ENCODE results near the gene PNO1. TPM values are rescaled to one million over a fixed set of nuclear protein-coding genes. Genes with fewer than 3 reads are reported as not detected.

PNO1 gene
- total and polyA plus RNA-seq, 9 donors = 6.1 to 26.4 (median 12.7) TPM

DNA sequence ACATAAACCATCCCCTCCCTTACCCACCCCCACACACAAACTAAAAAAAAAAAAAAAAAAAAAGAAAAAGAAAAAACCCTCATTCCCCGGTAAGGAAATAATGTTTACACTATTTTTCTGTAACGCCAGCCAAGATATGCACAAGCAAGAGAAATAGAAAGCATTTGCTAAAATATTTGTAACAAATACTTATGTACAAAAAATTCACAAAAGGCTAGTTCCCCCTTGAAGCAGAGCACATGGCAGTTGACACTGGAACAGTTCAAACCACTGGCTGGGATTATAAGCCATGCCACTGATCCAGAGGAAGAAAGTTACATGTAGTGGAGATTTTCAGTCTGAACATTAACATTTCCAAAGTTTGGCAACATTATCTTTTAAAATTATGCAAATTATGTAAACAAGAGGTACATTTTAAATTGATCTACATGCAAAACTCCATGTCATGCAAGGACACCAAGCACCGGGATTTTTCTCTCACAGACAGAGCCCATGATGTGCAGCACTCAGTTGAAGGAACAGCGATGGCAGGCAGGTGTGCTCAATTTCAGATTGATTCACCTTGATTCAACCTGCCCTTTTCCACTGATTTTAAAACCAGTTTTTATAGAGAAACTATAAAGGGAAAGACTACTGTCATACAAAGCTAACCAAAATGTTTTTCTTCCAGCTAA lies 21.4 kb downstream of the PNO1 start:
- H3K27ac ChIP-seq = no peak overlapping the region
- no peaks in the 10 kb centered on the region for H3K36me3 ChIP-seq

DNA sequence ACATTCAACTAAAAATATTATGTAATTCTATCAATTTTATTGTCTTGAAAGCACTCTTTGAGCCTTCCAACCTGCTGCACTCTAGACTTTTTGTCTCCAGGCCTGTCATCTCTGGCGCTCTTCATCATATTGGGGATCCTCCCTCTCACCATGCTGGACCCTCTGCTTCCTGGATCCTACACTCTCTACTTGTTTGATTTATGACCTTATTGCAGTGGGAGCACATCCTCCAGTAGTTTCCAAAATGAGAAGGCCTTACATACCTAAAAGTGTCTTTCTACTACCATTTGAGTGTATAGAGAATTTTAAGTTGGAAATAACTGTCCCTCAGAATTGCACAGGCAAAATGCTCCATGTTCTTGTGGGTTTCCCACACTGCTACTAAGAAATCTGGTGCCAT lies 25.2 kb downstream of the PNO1 start:
- WGBS, 3 donors = 82 to 97% (median 93%) methylated on average over 1 of the region's 1 CpG
- H3K36me3 ChIP-seq = no peaks in the 10 kb centered on the region
- no peak overlapping the region for H3K4me3 ChIP-seq
- intact Hi-C loops (cut with DNase I) = no loop called here
- no peaks in the 10 kb centered on the region for H3K9me3 ChIP-seq
- DNase-seq = no peak
- H3K4me1 ChIP-seq (ENCODE audit: insufficient read depth) = peaks cover 5% of the 10 kb centered on the region
- H3K27me3 ChIP-seq = no peaks in the 10 kb centered on the region
- no peak overlapping the region for H3K27ac ChIP-seq
- TF ChIP-seq POLR2A (IDR thresholded peaks at IDR 0.05) (no peak), EP300 (IDR thresholded peaks at IDR 0.05) (no peak)
- TF ChIP-seq, protein P1, sequence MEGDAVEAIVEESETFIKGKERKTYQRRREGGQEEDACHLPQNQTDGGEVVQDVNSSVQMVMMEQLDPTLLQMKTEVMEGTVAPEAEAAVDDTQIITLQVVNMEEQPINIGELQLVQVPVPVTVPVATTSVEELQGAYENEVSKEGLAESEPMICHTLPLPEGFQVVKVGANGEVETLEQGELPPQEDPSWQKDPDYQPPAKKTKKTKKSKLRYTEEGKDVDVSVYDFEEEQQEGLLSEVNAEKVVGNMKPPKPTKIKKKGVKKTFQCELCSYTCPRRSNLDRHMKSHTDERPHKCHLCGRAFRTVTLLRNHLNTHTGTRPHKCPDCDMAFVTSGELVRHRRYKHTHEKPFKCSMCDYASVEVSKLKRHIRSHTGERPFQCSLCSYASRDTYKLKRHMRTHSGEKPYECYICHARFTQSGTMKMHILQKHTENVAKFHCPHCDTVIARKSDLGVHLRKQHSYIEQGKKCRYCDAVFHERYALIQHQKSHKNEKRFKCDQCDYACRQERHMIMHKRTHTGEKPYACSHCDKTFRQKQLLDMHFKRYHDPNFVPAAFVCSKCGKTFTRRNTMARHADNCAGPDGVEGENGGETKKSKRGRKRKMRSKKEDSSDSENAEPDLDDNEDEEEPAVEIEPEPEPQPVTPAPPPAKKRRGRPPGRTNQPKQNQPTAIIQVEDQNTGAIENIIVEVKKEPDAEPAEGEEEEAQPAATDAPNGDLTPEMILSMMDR (IDR thresholded peaks at IDR 0.05) = no peak

More for the DNA sequence above, 21.4 kb downstream of the PNO1 start:
- Histone ChIP-seq H3K4me3 (no peak overlapping the region), H3K9me3 (no peaks in the 10 kb centered on the region), H3K4me1 (ENCODE audit: insufficient read depth) (peaks cover 3% of the 10 kb centered on the region), H3K27me3 (no peaks in the 10 kb centered on the region)
- 10 to 33% (median 12%) methylated on average over 4 of the region's 4 CpGs for WGBS, 3 donors
- no peak for DNase-seq
- intact Hi-C loops (cut with DNase I) = no loop called here
- TF ChIP-seq, protein P1 (IDR thresholded peaks at IDR 0.05) = no peak
- TF ChIP-seq POLR2A (IDR thresholded peaks at IDR 0.05) (no peak), EP300 (IDR thresholded peaks at IDR 0.05) (no peak)

DNA sequence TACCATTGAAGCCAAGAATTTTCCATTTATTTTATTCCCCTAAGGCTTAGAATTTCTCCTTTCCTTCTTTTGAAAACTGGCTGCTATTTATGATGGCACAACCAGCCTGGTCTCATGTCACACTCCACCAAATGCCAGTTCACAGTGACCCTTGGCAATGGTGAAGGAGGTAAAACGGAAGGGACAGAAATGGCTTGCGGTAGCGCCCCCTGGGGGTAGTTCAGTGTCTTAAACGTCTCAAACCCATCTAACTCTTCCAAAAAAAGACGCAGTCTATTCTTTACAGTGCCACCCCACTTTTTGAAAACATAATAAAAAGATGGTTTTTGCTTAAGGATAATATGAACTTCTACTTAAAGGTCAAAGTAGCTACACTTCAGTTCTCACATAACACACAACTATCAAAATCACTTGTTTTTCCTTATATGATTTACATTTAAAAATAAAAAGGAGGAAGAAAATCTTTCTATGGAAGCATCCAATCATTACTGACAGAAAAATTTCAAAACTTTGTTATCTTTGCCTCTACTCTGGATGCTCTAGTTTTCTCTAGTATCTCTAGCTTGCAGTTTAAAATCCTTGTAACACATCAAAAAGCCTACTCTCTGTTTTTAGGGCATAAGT lies 28.0 kb downstream of the PNO1 start:
- Histone ChIP-seq H3K27ac (no peak overlapping the region), H3K27me3 (no peaks in the 10 kb centered on the region), H3K36me3 (no peaks in the 10 kb centered on the region), H3K4me1 (ENCODE audit: insufficient read depth) (peaks cover 3% of the 10 kb centered on the region), H3K4me3 (no peak overlapping the region), H3K9me3 (no peaks in the 10 kb centered on the region)
- DNase-seq = no peak
- intact Hi-C loops (cut with DNase I) = no loop called here
- TF ChIP-seq EP300 (IDR thresholded peaks at IDR 0.05) (no peak), POLR2A (IDR thresholded peaks at IDR 0.05) (no peak)
- TF ChIP-seq, protein P1 (IDR thresholded peaks at IDR 0.05) = no peak
- WGBS, 3 donors = 54 to 56% (median 54%) methylated on average over 5 of the region's 5 CpGs

DNA sequence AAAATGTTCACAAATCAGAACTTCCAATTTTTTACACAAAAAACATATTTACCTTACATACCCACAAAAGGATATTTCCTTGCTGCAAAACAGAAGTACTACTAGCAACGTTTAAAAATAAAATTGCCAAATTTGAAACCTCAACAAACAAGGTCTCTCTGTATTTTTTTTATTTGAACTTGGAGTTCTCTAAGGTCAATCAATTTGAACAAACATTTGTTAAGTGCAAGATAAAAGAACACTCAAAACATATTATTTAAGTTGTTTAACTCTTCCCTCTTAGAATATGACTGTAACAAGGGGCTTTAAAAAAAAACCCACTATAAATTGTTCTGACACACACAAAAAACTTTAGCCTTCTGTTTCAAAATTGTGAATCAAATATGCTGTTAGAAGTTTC lies 29.6 kb downstream of the PNO1 start:
- H3K9me3 ChIP-seq = no peaks in the 10 kb centered on the region
- 7 to 11% (median 7%) methylated on average over 1 of the region's 1 CpG for WGBS, 3 donors
- H3K36me3 ChIP-seq = no peaks in the 10 kb centered on the region
- peaks cover 3% of the 10 kb centered on the region for H3K4me1 ChIP-seq (ENCODE audit: insufficient read depth)
- no peak overlapping the region for H3K4me3 ChIP-seq
- intact Hi-C loops (cut with DNase I) = no loop called here
- TF ChIP-seq POLR2A (IDR thresholded peaks at IDR 0.05) (no peak), EP300 (IDR thresholded peaks at IDR 0.05) (no peak)
- TF ChIP-seq, protein P1 (IDR thresholded peaks at IDR 0.05) = no peak
- H3K27ac ChIP-seq = no peak overlapping the region
- no peaks in the 10 kb centered on the region for H3K27me3 ChIP-seq
- no peak for DNase-seq

All from ovary (tissue), 9 donors.